NCI-H446 (cell line): Measurements from ENCODE around the gene FAM72D.
"Not testable (repeated sequence)": the region's sequence is repeated elsewhere in the genome, so short reads cannot be mapped to it uniquely, and the experiment has no call there.

Experiments used
- DNase-seq, 2 experiments: peaks; one replicate each; lab custom pipeline; 2025; lab: John Stamatoyannopoulos, UW

FAM72D gene

GRCh38 chr1:145095284-145096057, at the start of gene FAM72D, which contains the start of gene SRGAP2B:
Gene FAM72D (plus strand): TSS chr1:145095974. CDS start chr1:145096848, 874 bp downstream.
Gene SRGAP2B (minus strand): TSS chr1:145095328. CDS start chr1:145092901, 2,427 bp downstream.
- DNase-seq: not testable (repeated sequence)

- not testable (repeated sequence) for DNase-seq
Measured at GRCh38 chr1:145047553-145047952, 48.2 kb upstream of the FAM72D start.

GRCh38 chr1:145048181-145048856, 47.5 kb upstream of the FAM72D start:
- not testable (repeated sequence) for DNase-seq

- DNase-seq: not testable (repeated sequence)
Measured at GRCh38 chr1:145052019-145052776, 43.6 kb upstream of the FAM72D start.

GRCh38 chr1:145053428-145053827, 42.3 kb upstream of the FAM72D start:
- DNase-seq: not testable (repeated sequence)

GRCh38 chr1:145055217-145055760, 40.5 kb upstream of the FAM72D start:
- not testable (repeated sequence) for DNase-seq

- not testable (repeated sequence) for DNase-seq
Measured at GRCh38 chr1:145058184-145058583, 37.6 kb upstream of the FAM72D start.

GRCh38 chr1:145063285-145063684, 32.5 kb upstream of the FAM72D start:
- DNase-seq: not testable (repeated sequence)

- DNase-seq: not testable (repeated sequence)
Measured at GRCh38 chr1:145063941-145064648, 31.7 kb upstream of the FAM72D start.

- DNase-seq: not testable (repeated sequence)
Measured at GRCh38 chr1:145065194-145065826, 30.5 kb upstream of the FAM72D start.

- DNase-seq: not testable (repeated sequence)
Measured at GRCh38 chr1:145066486-145066885, 29.3 kb upstream of the FAM72D start.

GRCh38 chr1:145071569-145071968, 24.2 kb upstream of the FAM72D start:
- DNase-seq: not testable (repeated sequence)

- not testable (repeated sequence) for DNase-seq
Measured at GRCh38 chr1:145074021-145074559, 21.7 kb upstream of the FAM72D start.

- DNase-seq: not testable (repeated sequence)
Measured at GRCh38 chr1:145076877-145077276, 18.9 kb upstream of the FAM72D start.

- not testable (repeated sequence) for DNase-seq
Measured at GRCh38 chr1:145077872-145078786, 17.6 kb upstream of the FAM72D start.

- DNase-seq: not testable (repeated sequence)
Measured at GRCh38 chr1:145078787-145079370, 16.9 kb upstream of the FAM72D start.

- DNase-seq: not testable (repeated sequence)
Measured at GRCh38 chr1:145079737-145080136, 16.0 kb upstream of the FAM72D start.

- not testable (repeated sequence) for DNase-seq
Measured at GRCh38 chr1:145080193-145080592, 15.6 kb upstream of the FAM72D start.
